ENCODE results near the gene UFSP1. TPM values are rescaled to one million over a fixed set of nuclear protein-coding genes. Genes with fewer than 3 reads are reported as not detected.

UFSP1 gene
- polyA plus RNA-seq, 1 experiment = 2.0 TPM

GRCh38 chr7:100908512-100908911 is 19.0 kb upstream of the UFSP1 start:
- ChIA-PET POLR2A (no interaction called here), CTCF (no interaction called here)
- no peak for TF ChIP-seq CTCF (IDR thresholded peaks at IDR 0.05; ENCODE audit: insufficient read depth, low read depth, low read length)
- no peaks in the 10 kb centered on the region for H3K36me3 ChIP-seq (ENCODE audit: control insufficient read depth, insufficient read depth, low read length)
- no peaks in the 10 kb centered on the region for H3K27me3 ChIP-seq (ENCODE audit: control insufficient read depth, insufficient read depth, low read length)
- DNase-seq (ENCODE audit: low read depth) = no peak
- H3K4me3 ChIP-seq (ENCODE audit: low read depth, low read length) = no peak overlapping the region

- no peaks in the 10 kb centered on the region for H3K36me3 ChIP-seq (ENCODE audit: control insufficient read depth, insufficient read depth, low read length)
- no peak overlapping the region for H3K4me3 ChIP-seq (ENCODE audit: low read depth, low read length)
- H3K27me3 ChIP-seq (ENCODE audit: control insufficient read depth, insufficient read depth, low read length) = peaks cover 9% of the 10 kb centered on the region
- ChIA-PET POLR2A (no interaction called here), CTCF (interaction anchor here (2.6 to 3.7 kb wide), 2 partner anchors 8 to 156 kb away, joined by 18 read pairs; partner anchors contain the start of gene ACHE)
- DNase-seq (ENCODE audit: low read depth) = no peak
- TF ChIP-seq CTCF (IDR thresholded peaks at IDR 0.05; ENCODE audit: insufficient read depth, low read depth, low read length) = no peak
These were observed 13.1 kb upstream of the UFSP1 start for GRCh38 chr7:100902638-100903037.

- no peak for DNase-seq (ENCODE audit: low read depth)
- no peak overlapping the region for H3K4me3 ChIP-seq (ENCODE audit: low read depth, low read length)
- TF ChIP-seq CTCF (IDR thresholded peaks at IDR 0.05; ENCODE audit: insufficient read depth, low read depth, low read length) = no peak
- H3K36me3 ChIP-seq (ENCODE audit: control insufficient read depth, insufficient read depth, low read length) = no peaks in the 10 kb centered on the region
- ChIA-PET POLR2A (no interaction called here), CTCF (interaction anchor here (4.6 kb wide), 1 partner anchor 157 kb away, joined by 37 read pairs; no protein-coding TSS in a partner anchor)
- peaks cover 9% of the 10 kb centered on the region for H3K27me3 ChIP-seq (ENCODE audit: control insufficient read depth, insufficient read depth, low read length)
These were observed 12.4 kb upstream of the UFSP1 start for GRCh38 chr7:100901921-100902332.

- TF ChIP-seq CTCF (IDR thresholded peaks at IDR 0.05; ENCODE audit: insufficient read depth, low read depth, low read length) = no peak
- ChIA-PET CTCF (interaction anchor here (1.0 to 4.6 kb wide), 3 partner anchors 152 to 177 kb away, joined by 3 to 37 read pairs (median 3); no protein-coding TSS in a partner anchor), POLR2A (no interaction called here)
- no peaks in the 10 kb centered on the region for H3K36me3 ChIP-seq (ENCODE audit: control insufficient read depth, insufficient read depth, low read length)
- peaks cover 14% of the 10 kb centered on the region for H3K27me3 ChIP-seq (ENCODE audit: control insufficient read depth, insufficient read depth, low read length)
- no peak for DNase-seq (ENCODE audit: low read depth)
- H3K4me3 ChIP-seq (ENCODE audit: low read depth, low read length) = no peak overlapping the region
These were observed 11.5 kb upstream of the UFSP1 start for GRCh38 chr7:100900978-100901377.

- ChIA-PET CTCF (interaction anchor here (4.6 kb wide), 1 partner anchor 159 kb away, joined by 37 read pairs; no protein-coding TSS in a partner anchor), POLR2A (no interaction called here)
- H3K4me3 ChIP-seq (ENCODE audit: low read depth, low read length) = no peak overlapping the region
- peaks cover 16% of the 10 kb centered on the region for H3K27me3 ChIP-seq (ENCODE audit: control insufficient read depth, insufficient read depth, low read length)
- no peaks in the 10 kb centered on the region for H3K36me3 ChIP-seq (ENCODE audit: control insufficient read depth, insufficient read depth, low read length)
- DNase-seq (ENCODE audit: low read depth) = no peak
- TF ChIP-seq CTCF (IDR thresholded peaks at IDR 0.05; ENCODE audit: insufficient read depth, low read depth, low read length) = no peak
These were observed 9.9 kb upstream of the UFSP1 start for GRCh38 chr7:100899432-100899831.
